GM19023 (cell line): ENCODE measurements around the gene ST7L.
"Not testable (repeated sequence)": the region's sequence is repeated elsewhere in the genome, so short reads cannot be mapped to it uniquely, and the experiment has no call there.

Experiments
- ATAC-seq: cut with Tn5 transposase; IDR thresholded peaks from one replicate; pipeline ENCODE4 v1.9.1; 2021; ENCODE audit warnings: mild to moderate bottlenecking, moderate library complexity; ENCODE audit not compliant: unreplicated experiment

Gene ST7L

GRCh38 chr1:112618721-112619517 lies at the start of gene ST7L:
Gene ST7L, minus strand, starts transcription at chr1:112619141. Its CDS starts 28 bp downstream, at chr1:112619113.
- peak; percentile 30 for ATAC-seq

GRCh38 chr1:112666946-112667345 lies 48.0 kb upstream of the ST7L start:
- ATAC-seq: no peak

- no peak for ATAC-seq
These were observed 46.9 kb upstream of the ST7L start for GRCh38 chr1:112665857-112666256.

- no peak for ATAC-seq
These were observed 32.3 kb upstream of the ST7L start for GRCh38 chr1:112651205-112651604.

GRCh38 chr1:112646225-112646624 lies 27.3 kb upstream of the ST7L start:
- no peak for ATAC-seq

- ATAC-seq: no peak
These were observed 24.1 kb upstream of the ST7L start for GRCh38 chr1:112643080-112643479.

GRCh38 chr1:112640437-112640836 lies 21.5 kb upstream of the ST7L start:
- ATAC-seq: not testable (repeated sequence)

- no peak for ATAC-seq
These were observed 19.1 kb upstream of the ST7L start for GRCh38 chr1:112638110-112638428.

- ATAC-seq: no peak
These were observed 18.5 kb upstream of the ST7L start for GRCh38 chr1:112637254-112638109.

- ATAC-seq: no peak
These were observed 17.8 kb upstream of the ST7L start for GRCh38 chr1:112636597-112637253.

GRCh38 chr1:112636056-112636455 lies 17.1 kb upstream of the ST7L start:
- no peak for ATAC-seq

GRCh38 chr1:112634367-112634766 lies 15.4 kb upstream of the ST7L start:
- no peak for ATAC-seq

- ATAC-seq: no peak
These were observed 14.7 kb upstream of the ST7L start for GRCh38 chr1:112633628-112634027.

GRCh38 chr1:112629256-112629655 lies 10.3 kb upstream of the ST7L start:
- ATAC-seq: no peak

GRCh38 chr1:112628516-112628915 lies 9.6 kb upstream of the ST7L start:
- no peak for ATAC-seq

GRCh38 chr1:112626887-112627286 lies 7.9 kb upstream of the ST7L start:
- ATAC-seq: no peak

- no peak for ATAC-seq
These were observed 7.3 kb upstream of the ST7L start for GRCh38 chr1:112626193-112626592.

GRCh38 chr1:112625696-112626095 lies 6.8 kb upstream of the ST7L start:
- ATAC-seq: no peak

GRCh38 chr1:112624493-112624892 lies 5.6 kb upstream of the ST7L start:
- ATAC-seq: not testable (repeated sequence)

- no peak for ATAC-seq
These were observed 1.4 kb upstream of the ST7L start for GRCh38 chr1:112620377-112620695.

- ATAC-seq: peak; percentile 86
These were observed 806 bp upstream of the ST7L start, which contains the start of gene CAPZA1 for GRCh38 chr1:112619518-112620376. Gene CAPZA1, plus strand, starts transcription at chr1:112619832. Its CDS starts 13 bp downstream, at chr1:112619845.
